K562 (cell line): ENCODE measurements around the gene MPC2. TPM values are rescaled to one million over a fixed set of nuclear protein-coding genes. Genes with fewer than 3 reads are reported as not detected.
A peak's percentile ranks its signal among the peaks of the same experiment; 100 is the strongest.

ENCODE experiments used
- CBX8 ChIP-seq: fragments of 200-600 bp; sonication (generic); IDR thresholded peaks from 2 replicates; pipeline ENCODE4 v1.6.1; 2012; ENCODE audit warnings: borderline replicate concordance, mixed run types, low read depth, mild to moderate bottlenecking, moderate library complexity, mixed read lengths, low read length, control low read depth, inconsistent platforms; ENCODE audit not compliant: poor library complexity, severe bottlenecking; ENCODE audit errors: extremely low read depth
- CEBPB ChIP-seq: fragments of 450-650 bp; IDR thresholded peaks from 2 replicates; pipeline ENCODE4 v1.6.1; 2016; ENCODE audit warnings: missing genetic modification characterization, missing compliant biosample characterization
- CREM ChIP-seq: IDR thresholded peaks from 2 replicates; pipeline ENCODE4 v1.6.1; 2014; ENCODE audit warnings: antibody characterized with exemption, low read depth
- GATA2 ChIP-seq: sonication (generic); formaldehyde crosslinking; IDR thresholded peaks from 2 replicates; pipeline ENCODE4 v1.4.0; 2020; ENCODE audit warnings: mild to moderate bottlenecking, missing genetic modification reagents
- HBP1 ChIP-seq: fragments of 450-650 bp; formaldehyde crosslinking; IDR thresholded peaks from 2 replicates; pipeline ENCODE4 v1.4.0; 2022; ENCODE audit warnings: missing genetic modification characterization
- HCFC1 ChIP-seq: IDR thresholded peaks from 2 replicates; pipeline ENCODE4 v1.6.1; 2012; ENCODE audit warnings: low read depth, low read length, improper control_type of control experiment
- IFI16 ChIP-seq: fragments of 250-450 bp; sonication (Bioruptor Pico); IDR thresholded peaks from 2 replicates; pipeline ENCODE4 v2.1.2; 2022; ENCODE audit warnings: mild to moderate bottlenecking, inconsistent platforms
- JUND ChIP-seq, 2 experiments: IDR thresholded peaks; 2 replicates in 1 of 2; 3 replicates in 1 of 2; pipeline ENCODE4 v1.6.1; 2011; ENCODE audit warnings: borderline replicate concordance in 2 of 2, low read depth in 2 of 2, low read length in 2 of 2, improper control_type of control experiment in 1 of 2, missing biosample characterization in 1 of 2, missing genetic modification characterization in 1 of 2, missing genetic modification reagents in 1 of 2
- KLF10 ChIP-seq: fragments of 250-450 bp; sonication (Bioruptor Pico); IDR thresholded peaks from 2 replicates; pipeline ENCODE4 v1.6.1; 2021; ENCODE audit warnings: matching md5 sums
- KLF6 ChIP-seq: fragments of 250-450 bp; sonication (Bioruptor Pico); IDR thresholded peaks from 2 replicates; pipeline ENCODE4 v1.4.0; 2020; ENCODE audit warnings: mild to moderate bottlenecking, moderate library complexity, borderline replicate concordance
- MCM5 ChIP-seq: fragments of 450-650 bp; IDR thresholded peaks from 2 replicates; pipeline ENCODE4 v1.6.1; 2016; ENCODE audit warnings: low read depth
- MECOM ChIP-seq: fragments of 250-450 bp; sonication (Bioruptor Pico); IDR thresholded peaks from 2 replicates; pipeline ENCODE4 v1.8.0; 2022; ENCODE audit warnings: inconsistent platforms
- NCOA6 ChIP-seq: fragments of 450-650 bp; IDR thresholded peaks from 2 replicates; pipeline ENCODE4 v1.6.1; 2017; ENCODE audit warnings: mild to moderate bottlenecking
- NFIC ChIP-seq: fragments of 450-650 bp; IDR thresholded peaks from 2 replicates; pipeline ENCODE4 v1.6.1; 2017; ENCODE audit warnings: mild to moderate bottlenecking, inconsistent platforms
- SMARCC2 ChIP-seq: fragments of 450-650 bp; IDR thresholded peaks from 2 replicates; pipeline ENCODE4 v1.6.1; 2017; ENCODE audit warnings: antibody characterized with exemption, moderate library complexity, mild to moderate bottlenecking, low read depth
- SNIP1 ChIP-seq: fragments of 450-650 bp; IDR thresholded peaks from 2 replicates; pipeline ENCODE4 v1.7.1; 2017; ENCODE audit warnings: low read depth, mild to moderate bottlenecking
- TBP ChIP-seq: optimal IDR thresholded peaks from 2 replicates; pipeline ENCODE3; 2011; ENCODE audit warnings: low read depth, low read length, improper control_type of control experiment
- TCF7L2 ChIP-seq: fragments of 150-350 bp; IDR thresholded peaks from 2 replicates; pipeline ENCODE4 v1.6.1; 2016; ENCODE audit warnings: low read depth, mild to moderate bottlenecking, low read length, moderate library complexity
- ZBTB17 ChIP-seq: fragments of 450-650 bp; formaldehyde crosslinking; IDR thresholded peaks from 2 replicates; pipeline ENCODE4 v1.4.0; 2020; ENCODE audit warnings: mild to moderate bottlenecking
- ZC3H8 ChIP-seq: fragments of 450-650 bp; IDR thresholded peaks from 2 replicates; pipeline ENCODE4 v1.6.1; 2017
- ZNF384 ChIP-seq: IDR thresholded peaks from 2 replicates; pipeline ENCODE4 v1.6.1; 2012; ENCODE audit warnings: low read depth, low read length, improper control_type of control experiment
- ZNF408 ChIP-seq: fragments of 250-450 bp; sonication (Bioruptor Pico); IDR thresholded peaks from 2 replicates; pipeline ENCODE4 v1.4.0; 2020; ENCODE audit warnings: low read depth, mild to moderate bottlenecking, moderate library complexity
- ZNF436 ChIP-seq: fragments of 250-450, 450-650 bp; sonication (Bioruptor Pico); formaldehyde crosslinking; IDR thresholded peaks from 2 replicates; pipeline ENCODE4 v1.7.0; 2020; ENCODE audit warnings: mild to moderate bottlenecking
- ZNF717 ChIP-seq: fragments of 250-450 bp; sonication (Bioruptor Pico); IDR thresholded peaks from 2 replicates; pipeline ENCODE4 v1.5.0; 2021
- polyA plus RNA-seq, 8 experiments: library from polyadenylated mRNA; depleted of rRNA in 4 of 8; stranded (reverse) in 5 of 8; unstranded in 3 of 8; fragments of >200 nt; fragmentation: Nextera tagmentation in 2 of 8; fragmentation: Illumina TruSeq in 1 of 8; extraction: Ambion mirVana in 2 of 8; extraction: Trizol in 1 of 8; gene quantifications; 2 replicates each; pipeline versions ENCODE4 v1.2.1 to v1.2.3, GENCODE V29; 2011 to 2014; ENCODE audit warnings: inconsistent platforms in 1 of 8, missing spikeins in 1 of 8
- total RNA-seq, 7 experiments: library from RNA; depleted of rRNA in 6 of 7; stranded (reverse); fragments of >200 nt in 6 of 7; fragmentation: Illumina TruSeq in 2 of 7; extraction: Trizol in 2 of 7; gene quantifications; 2 replicates each; pipeline versions ENCODE4 v1.2.1 to v1.2.3, GENCODE V29; 2011 to 2021; ENCODE audit warnings: low replicate concordance in 1 of 7
- TF ChIP-seq, protein P1 (sequence below): fragments of 250-450 bp; sonication (Bioruptor Pico); IDR thresholded peaks from 2 replicates; pipeline ENCODE4 v1.4.0; 2020; ENCODE audit warnings: mild to moderate bottlenecking, moderate library complexity
- TF ChIP-seq, protein P2 (sequence below): fragments of 450-650 bp; formaldehyde crosslinking; IDR thresholded peaks from 2 replicates; pipeline ENCODE4 v1.4.0; 2022; ENCODE audit warnings: mild to moderate bottlenecking, moderate library complexity

MPC2 gene
- total and polyA plus RNA-seq, 9 of the 15 experiments (the other 6 are each of a cell fraction or from before 2014, with no cell fraction given), result 70.7 to 179 (median 144) TPM

DNA sequence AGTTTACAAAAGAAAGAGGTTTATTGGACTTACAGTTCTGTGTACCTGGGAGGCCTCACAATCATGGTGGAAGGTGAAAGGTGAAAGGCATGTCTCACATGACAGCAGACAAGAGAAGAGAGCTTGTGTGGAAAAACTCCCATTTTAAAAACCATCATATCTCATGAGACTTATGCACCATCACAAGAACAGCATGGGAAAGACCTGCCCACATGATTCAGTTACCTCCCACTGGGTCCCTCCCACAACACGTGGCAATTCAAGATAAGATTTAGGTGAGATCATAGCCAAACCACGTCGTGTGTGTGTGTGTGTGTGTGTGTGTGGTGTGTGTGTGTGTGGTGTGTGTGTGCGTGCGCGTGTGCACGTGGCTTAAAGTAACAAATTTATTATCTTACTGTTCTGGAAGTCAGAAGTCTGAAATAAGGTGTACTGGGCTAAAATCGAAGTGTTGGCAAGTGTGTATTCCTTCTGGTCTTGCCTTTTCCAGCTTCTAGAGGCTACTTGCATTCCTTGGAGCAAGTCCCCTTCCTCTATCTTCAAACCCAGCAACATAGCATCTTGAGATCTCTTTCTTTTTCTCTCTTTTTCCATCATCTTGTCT is 48.1 kb upstream of the MPC2 start (continued):
- TF ChIP-seq, protein P1, sequence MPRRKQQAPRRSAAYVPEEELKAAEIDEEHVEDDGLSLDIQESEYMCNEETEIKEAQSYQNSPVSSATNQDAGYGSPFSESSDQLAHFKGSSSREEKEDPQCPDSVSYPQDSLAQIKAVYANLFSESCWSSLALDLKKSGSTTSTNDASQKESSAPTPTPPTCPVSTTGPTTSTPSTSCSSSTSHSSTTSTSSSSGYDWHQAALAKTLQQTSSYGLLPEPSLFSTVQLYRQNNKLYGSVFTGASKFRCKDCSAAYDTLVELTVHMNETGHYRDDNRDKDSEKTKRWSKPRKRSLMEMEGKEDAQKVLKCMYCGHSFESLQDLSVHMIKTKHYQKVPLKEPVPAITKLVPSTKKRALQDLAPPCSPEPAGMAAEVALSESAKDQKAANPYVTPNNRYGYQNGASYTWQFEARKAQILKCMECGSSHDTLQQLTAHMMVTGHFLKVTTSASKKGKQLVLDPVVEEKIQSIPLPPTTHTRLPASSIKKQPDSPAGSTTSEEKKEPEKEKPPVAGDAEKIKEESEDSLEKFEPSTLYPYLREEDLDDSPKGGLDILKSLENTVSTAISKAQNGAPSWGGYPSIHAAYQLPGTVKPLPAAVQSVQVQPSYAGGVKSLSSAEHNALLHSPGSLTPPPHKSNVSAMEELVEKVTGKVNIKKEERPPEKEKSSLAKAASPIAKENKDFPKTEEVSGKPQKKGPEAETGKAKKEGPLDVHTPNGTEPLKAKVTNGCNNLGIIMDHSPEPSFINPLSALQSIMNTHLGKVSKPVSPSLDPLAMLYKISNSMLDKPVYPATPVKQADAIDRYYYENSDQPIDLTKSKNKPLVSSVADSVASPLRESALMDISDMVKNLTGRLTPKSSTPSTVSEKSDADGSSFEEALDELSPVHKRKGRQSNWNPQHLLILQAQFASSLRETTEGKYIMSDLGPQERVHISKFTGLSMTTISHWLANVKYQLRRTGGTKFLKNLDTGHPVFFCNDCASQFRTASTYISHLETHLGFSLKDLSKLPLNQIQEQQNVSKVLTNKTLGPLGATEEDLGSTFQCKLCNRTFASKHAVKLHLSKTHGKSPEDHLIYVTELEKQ (CRISPR knock-in tag), result no peak
- TF ChIP-seq TCF7L2, result no peak
- TF ChIP-seq MECOM (CRISPR knock-in tag), result no peak
- no peak for TF ChIP-seq ZNF408 (CRISPR knock-in tag)
- TF ChIP-seq HBP1, result peak; percentile 94; the same call in 1 of the 2 replicates
- TF ChIP-seq ZNF436 (CRISPR knock-in tag), result no peak
- no peak for TF ChIP-seq KLF10 (CRISPR knock-in tag)
- TF ChIP-seq HCFC1, result no peak
- peak; percentile 99 for TF ChIP-seq JUND (IDR thresholded peaks at IDR 0.05; ENCODE audit: borderline replicate concordance, low read depth, low read length)
- TF ChIP-seq JUND (tag; IDR thresholded peaks at IDR 0.05; ENCODE audit: borderline replicate concordance, low read depth, low read length), result peak; percentile 100
- TF ChIP-seq ZBTB17 (CRISPR knock-in tag), result no peak; the same call in 1 of the 2 replicates
- no peak for TF ChIP-seq NCOA6
- TF ChIP-seq SNIP1, result no peak
- no peak for TF ChIP-seq CBX8
- TF ChIP-seq CREM, result peak; percentile 97
- TF ChIP-seq, protein P2, sequence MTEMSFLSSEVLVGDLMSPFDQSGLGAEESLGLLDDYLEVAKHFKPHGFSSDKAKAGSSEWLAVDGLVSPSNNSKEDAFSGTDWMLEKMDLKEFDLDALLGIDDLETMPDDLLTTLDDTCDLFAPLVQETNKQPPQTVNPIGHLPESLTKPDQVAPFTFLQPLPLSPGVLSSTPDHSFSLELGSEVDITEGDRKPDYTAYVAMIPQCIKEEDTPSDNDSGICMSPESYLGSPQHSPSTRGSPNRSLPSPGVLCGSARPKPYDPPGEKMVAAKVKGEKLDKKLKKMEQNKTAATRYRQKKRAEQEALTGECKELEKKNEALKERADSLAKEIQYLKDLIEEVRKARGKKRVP (CRISPR knock-in tag), result no peak
- TF ChIP-seq NFIC, result peak; percentile 82
- no peak for TF ChIP-seq TBP
- TF ChIP-seq KLF6 (CRISPR knock-in tag), result no peak; the same call in 1 of the 2 replicates
- TF ChIP-seq CEBPB (tag), result no peak
- peak; percentile 94 for TF ChIP-seq SMARCC2
- TF ChIP-seq ZNF384, result no peak; the same call in 1 of the 2 replicates
- TF ChIP-seq ZNF717, result no peak
- no peak for TF ChIP-seq IFI16 (CRISPR knock-in tag)
- peak; percentile 93 for TF ChIP-seq GATA2 (CRISPR knock-in tag)
- no peak for TF ChIP-seq MCM5
- TF ChIP-seq ZC3H8, result peak; percentile 47; the same call in 1 of the 2 replicates
